Measurements from ENCODE around the gene ADGRL1.
"Not testable (repeated sequence)": the region's sequence is repeated elsewhere in the genome, so short reads cannot be mapped to it uniquely, and the experiment has no call there.

DNA sequence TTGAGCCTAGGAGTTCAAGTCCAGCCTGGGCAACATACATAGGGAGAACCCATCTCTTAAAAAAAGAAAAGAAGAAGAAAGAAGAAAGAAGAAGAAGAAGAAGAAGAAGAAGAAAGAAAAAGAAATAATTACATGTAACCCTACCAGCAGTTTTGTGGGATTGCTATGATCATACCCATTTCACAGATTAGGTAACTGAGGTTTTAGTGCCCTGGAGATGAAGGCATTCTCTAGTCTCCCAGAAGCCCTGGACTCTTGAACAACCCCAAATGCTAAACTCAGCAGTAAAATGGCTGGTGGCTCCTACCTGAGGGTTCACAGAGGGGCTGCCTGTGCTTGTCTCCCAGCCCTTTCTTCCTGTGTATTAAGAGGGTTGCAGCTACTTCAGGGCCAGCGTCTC is 49.3 kb upstream of the ADGRL1 start:
- TF ChIP-seq, protein P1, sequence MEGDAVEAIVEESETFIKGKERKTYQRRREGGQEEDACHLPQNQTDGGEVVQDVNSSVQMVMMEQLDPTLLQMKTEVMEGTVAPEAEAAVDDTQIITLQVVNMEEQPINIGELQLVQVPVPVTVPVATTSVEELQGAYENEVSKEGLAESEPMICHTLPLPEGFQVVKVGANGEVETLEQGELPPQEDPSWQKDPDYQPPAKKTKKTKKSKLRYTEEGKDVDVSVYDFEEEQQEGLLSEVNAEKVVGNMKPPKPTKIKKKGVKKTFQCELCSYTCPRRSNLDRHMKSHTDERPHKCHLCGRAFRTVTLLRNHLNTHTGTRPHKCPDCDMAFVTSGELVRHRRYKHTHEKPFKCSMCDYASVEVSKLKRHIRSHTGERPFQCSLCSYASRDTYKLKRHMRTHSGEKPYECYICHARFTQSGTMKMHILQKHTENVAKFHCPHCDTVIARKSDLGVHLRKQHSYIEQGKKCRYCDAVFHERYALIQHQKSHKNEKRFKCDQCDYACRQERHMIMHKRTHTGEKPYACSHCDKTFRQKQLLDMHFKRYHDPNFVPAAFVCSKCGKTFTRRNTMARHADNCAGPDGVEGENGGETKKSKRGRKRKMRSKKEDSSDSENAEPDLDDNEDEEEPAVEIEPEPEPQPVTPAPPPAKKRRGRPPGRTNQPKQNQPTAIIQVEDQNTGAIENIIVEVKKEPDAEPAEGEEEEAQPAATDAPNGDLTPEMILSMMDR (IDR thresholded peaks at IDR 0.05; ENCODE audit: borderline replicate concordance, extremely low read depth, low read length, poor library complexity, severe bottlenecking): not testable (repeated sequence)
- not testable (repeated sequence) for TF ChIP-seq EZH2 (IDR thresholded peaks at IDR 0.05; ENCODE audit: borderline replicate concordance, low read depth, low read length, severe bottlenecking)

All from DND-41 (cell line).